CD14-positive monocyte (primary cell): ENCODE results near the gene MX2. TPM values are rescaled to one million over a fixed set of nuclear protein-coding genes. Genes with fewer than 3 reads are reported as not detected.
"Not testable (repeated sequence)": the region's sequence is repeated elsewhere in the genome, so short reads cannot be mapped to it uniquely, and the experiment has no call there.

Experiments
- DNase-seq, 3 donors: peaks; one replicate each; pipeline ENCODE4 v3.0.0-alpha.2; 2011 to 2022
- H2AFZ ChIP-seq: 2 replicates; pipeline ENCODE4 v1.6.0; 2012; ENCODE audit warnings: mild to moderate bottlenecking, low read depth, low read length, inconsistent platforms; ENCODE audit not compliant: insufficient read depth, poor library complexity, severe bottlenecking
- H3K27ac ChIP-seq, 2 donors: 1 replicate in 1 of 2; 2 replicates in 1 of 2; pipeline ENCODE4 v1.5.1; 2012 to 2013; ENCODE audit warnings: low read length in 2 of 2, control low read depth in 1 of 2, inconsistent platforms in 1 of 2, low read depth in 1 of 2, mild to moderate bottlenecking in 1 of 2
- H3K27me3 ChIP-seq, 2 donors: one replicate each; pipeline versions ENCODE4 v1.6.0 to v1.6.1; 2011 to 2013; ENCODE audit warnings: low read length in 2 of 2; ENCODE audit not compliant: control insufficient read depth in 2 of 2, insufficient read depth in 2 of 2
- H3K36me3 ChIP-seq, 2 donors: replicated peaks in 1 of 2; 1 replicate in 1 of 2; 2 replicates in 1 of 2; pipeline versions ENCODE4 v1.5.1 to v1.6.1; 2012 to 2013; ENCODE audit warnings: low read length in 2 of 2, control low read depth in 1 of 2, inconsistent platforms in 1 of 2, mild to moderate bottlenecking in 1 of 2; ENCODE audit not compliant: insufficient read depth in 2 of 2, control insufficient read depth in 1 of 2
- H3K4me1 ChIP-seq, 2 donors: 1 replicate in 1 of 2; 2 replicates in 1 of 2; pipeline versions ENCODE4 v1.5.1 to v1.6.1; 2012 to 2013; ENCODE audit warnings: low read length in 2 of 2, control low read depth in 1 of 2, inconsistent platforms in 1 of 2, mild to moderate bottlenecking in 1 of 2, moderate library complexity in 1 of 2; ENCODE audit not compliant: insufficient read depth in 2 of 2, control insufficient read depth in 1 of 2
- H3K4me2 ChIP-seq: replicated peaks from 2 replicates; pipeline ENCODE3; 2012; ENCODE audit warnings: low read length, moderate library complexity, mild to moderate bottlenecking; ENCODE audit not compliant: poor library complexity, severe bottlenecking; ENCODE audit errors: extremely low read depth
- H3K4me3 ChIP-seq, 3 experiments: fragments of 200-600 bp in 1 of 3; sonication (generic) in 1 of 3; replicated peaks in 1 of 3; 1 replicate in 2 of 3; 2 replicates in 1 of 3; pipeline ENCODE4 v1.5.1; 2011 to 2013; ENCODE audit warnings: low read length in 3 of 3, mild to moderate bottlenecking in 3 of 3, control low read depth in 2 of 3, low read depth in 2 of 3, inconsistent platforms in 1 of 3, moderate library complexity in 1 of 3
- H3K79me2 ChIP-seq: 2 replicates; pipeline ENCODE4 v1.6.0; 2012; ENCODE audit warnings: mild to moderate bottlenecking, control low read depth, inconsistent platforms, low read length, moderate library complexity; ENCODE audit not compliant: insufficient read depth
- H3K9ac ChIP-seq: 2 replicates; pipeline ENCODE4 v1.6.0; 2017; ENCODE audit warnings: low read length, mild to moderate bottlenecking; ENCODE audit not compliant: insufficient read depth, poor library complexity, severe bottlenecking
- H3K9me3 ChIP-seq, 2 donors: replicated peaks in 1 of 2; 1 replicate in 1 of 2; 2 replicates in 1 of 2; pipeline versions ENCODE4 v1.5.1 to v1.6.1; 2012 to 2013; ENCODE audit warnings: low read length in 2 of 2, control low read depth in 1 of 2; ENCODE audit not compliant: control insufficient read depth in 1 of 2, insufficient read depth in 1 of 2
- H4K20me1 ChIP-seq: 2 replicates; pipeline ENCODE4 v1.6.0; 2012; ENCODE audit warnings: mild to moderate bottlenecking, low read length, control low read depth, moderate library complexity; ENCODE audit not compliant: insufficient read depth
- H3K27ac Mint-ChIP-seq, 7 donors: one replicate each; pipeline ENCODE4 v1.8.0; 2020; ENCODE audit warnings: mild to moderate bottlenecking in 7 of 7, mixed read lengths in 7 of 7, moderate library complexity in 6 of 7, inconsistent platforms in 2 of 7
- H3K27me3 Mint-ChIP-seq, 3 donors: one replicate each; pipeline ENCODE4 v1.8.0; 2021 to 2022; ENCODE audit warnings: low read depth in 3 of 3, mild to moderate bottlenecking in 3 of 3, mixed read lengths in 3 of 3, moderate library complexity in 3 of 3, inconsistent platforms in 1 of 3
- H3K36me3 Mint-ChIP-seq, 2 donors: one replicate each; pipeline ENCODE4 v1.8.0; 2020; ENCODE audit warnings: mixed read lengths in 2 of 2, inconsistent platforms in 1 of 2, mild to moderate bottlenecking in 1 of 2
- H3K4me1 Mint-ChIP-seq: one replicate; pipeline ENCODE4 v1.8.0; 2020; ENCODE audit warnings: mild to moderate bottlenecking, mixed read lengths
- H3K4me3 Mint-ChIP-seq, 2 donors: one replicate each; pipeline ENCODE4 v1.8.0; 2020; ENCODE audit warnings: mild to moderate bottlenecking in 2 of 2, mixed read lengths in 2 of 2, moderate library complexity in 1 of 2
- H3K9me3 Mint-ChIP-seq, 7 donors: one replicate each; pipeline ENCODE4 v1.8.0; 2020 to 2022; ENCODE audit warnings: mixed read lengths in 7 of 7, mild to moderate bottlenecking in 6 of 7, moderate library complexity in 6 of 7, inconsistent platforms in 2 of 7
- WGBS: methylation state at CpG from one replicate; pipeline ENCODE4 v1.1.5; 2013; ENCODE audit warnings: missing lambda C conversion rate; ENCODE audit not compliant: insufficient coverage; 5-methylcytosine and 5-hydroxymethylcytosine counted together
- intact Hi-C, 2 donors: fragments of 100-400 bp; cut with micrococcal nuclease; formaldehyde crosslinking; loops; one replicate each; pipeline versions ENCODE4 v1.15.0 to v1.15.1; 2023
- polyA plus RNA-seq, 3 donors: library from polyadenylated mRNA; depleted of rRNA in 1 of 3; unstranded in 2 of 3; stranded (reverse) in 1 of 3; fragments of 300-500 nt in 2 of 3; fragments of >200 nt in 1 of 3; fragmentation: Illumina TruSeq in 2 of 3; gene quantifications; 1 replicate in 2 of 3; 2 replicates in 1 of 3; pipeline ENCODE4 v1.2.3, GENCODE V29; 2012 to 2021
- TF ChIP-seq, protein P1 (sequence below): fragments of 200-600 bp; IDR thresholded peaks from one replicate; pipeline ENCODE4 v1.8.0; 2022; ENCODE audit warnings: antibody characterized with exemption, mild to moderate bottlenecking

The MX2 gene
- polyA plus RNA-seq, 3 donors = 43.1 to 79.4 (median 50.3) TPM

DNA sequence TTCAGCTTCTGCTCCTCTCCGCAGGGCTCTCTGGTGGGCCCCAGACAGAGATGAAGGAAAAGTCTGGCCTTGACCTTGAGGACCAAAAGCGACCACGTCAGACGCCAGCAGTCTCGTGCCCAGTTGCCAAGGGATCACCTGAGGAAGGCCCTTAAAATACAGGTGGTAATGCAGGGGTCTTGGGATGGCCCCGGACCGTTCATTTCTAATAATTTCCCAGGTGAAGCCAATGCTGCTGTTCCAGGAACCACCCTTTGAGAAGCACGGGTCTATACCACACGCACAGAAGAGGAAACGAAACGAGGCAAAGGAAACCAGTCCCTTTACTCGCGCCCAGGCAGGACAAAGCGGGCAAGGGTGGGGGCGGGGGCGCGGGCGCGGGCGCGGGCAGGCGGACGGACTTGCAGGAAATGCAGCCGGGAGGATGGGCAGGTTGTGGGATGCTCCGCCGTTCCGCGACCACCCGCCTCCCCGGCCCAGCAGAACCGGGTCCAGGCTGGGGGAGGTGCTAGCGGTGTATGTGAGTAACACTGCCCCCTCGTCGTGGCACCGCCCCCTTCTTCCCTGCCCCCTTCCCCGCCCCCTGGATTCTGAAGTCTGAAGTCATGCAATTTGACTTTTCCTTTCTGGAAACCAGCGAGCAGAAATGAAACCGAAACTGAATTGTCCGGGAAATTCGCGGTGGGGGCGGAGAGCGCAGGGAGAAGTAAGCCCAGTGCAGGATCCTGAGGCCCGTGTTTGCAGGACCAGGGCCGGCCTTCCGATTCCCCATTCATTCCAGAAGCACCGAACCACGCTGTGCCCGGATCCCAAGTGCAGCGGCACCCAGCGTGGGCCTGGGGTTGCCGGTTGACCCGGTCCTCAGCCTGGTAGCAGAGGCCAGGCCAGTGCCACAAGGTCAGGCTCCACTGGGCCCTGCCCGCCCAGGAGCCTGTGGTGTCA, 58.4 kb downstream of the MX2 start:
- Mint-ChIP-seq H3K9me3 (peaks cover 0 to 6% (median 4%) of the 10 kb centered on the region in 7 donors), H3K36me3 (peaks cover 3 to 7% of the 10 kb centered on the region in 2 donors), H3K4me1 (peaks cover 59% of the 10 kb centered on the region), H3K27me3 (peaks cover 0 to 5% (median 1%) of the 10 kb centered on the region in 3 donors), H3K4me3 (peak overlapping the region; percentile 79 to 90), H3K27ac (peak overlapping the region; percentile 82 to 94 (median 90))
- DNase-seq = peak; percentile 70 to 80 (median 78)
- intact Hi-C loops = loop anchor here in 1 of 2 donors (2.0 kb wide), 1 partner anchor 57 kb away; the partner anchor contains the start of gene MX2
- Histone ChIP-seq H2AFZ (peak overlapping the region; percentile 75), H3K36me3 (no peaks in the 10 kb centered on the region), H3K27ac (peak overlapping the region; percentile 55 to 86), H3K9ac (peak overlapping the region; percentile 58), H3K4me3 (peak overlapping the region; percentile 49 to 75 (median 61)), H3K79me2 (no peaks in the 10 kb centered on the region), H3K4me1 (peaks cover 43 to 51% of the 10 kb centered on the region in 2 donors), H3K4me2 (peak overlapping the region; percentile 77), H3K27me3 (no peaks in the 10 kb centered on the region), H4K20me1 (no peaks in the 10 kb centered on the region), H3K9me3 (no peaks in the 10 kb centered on the region)
- 8% methylated on average over 31 of the region's 54 CpGs for WGBS
- TF ChIP-seq, protein P1, sequence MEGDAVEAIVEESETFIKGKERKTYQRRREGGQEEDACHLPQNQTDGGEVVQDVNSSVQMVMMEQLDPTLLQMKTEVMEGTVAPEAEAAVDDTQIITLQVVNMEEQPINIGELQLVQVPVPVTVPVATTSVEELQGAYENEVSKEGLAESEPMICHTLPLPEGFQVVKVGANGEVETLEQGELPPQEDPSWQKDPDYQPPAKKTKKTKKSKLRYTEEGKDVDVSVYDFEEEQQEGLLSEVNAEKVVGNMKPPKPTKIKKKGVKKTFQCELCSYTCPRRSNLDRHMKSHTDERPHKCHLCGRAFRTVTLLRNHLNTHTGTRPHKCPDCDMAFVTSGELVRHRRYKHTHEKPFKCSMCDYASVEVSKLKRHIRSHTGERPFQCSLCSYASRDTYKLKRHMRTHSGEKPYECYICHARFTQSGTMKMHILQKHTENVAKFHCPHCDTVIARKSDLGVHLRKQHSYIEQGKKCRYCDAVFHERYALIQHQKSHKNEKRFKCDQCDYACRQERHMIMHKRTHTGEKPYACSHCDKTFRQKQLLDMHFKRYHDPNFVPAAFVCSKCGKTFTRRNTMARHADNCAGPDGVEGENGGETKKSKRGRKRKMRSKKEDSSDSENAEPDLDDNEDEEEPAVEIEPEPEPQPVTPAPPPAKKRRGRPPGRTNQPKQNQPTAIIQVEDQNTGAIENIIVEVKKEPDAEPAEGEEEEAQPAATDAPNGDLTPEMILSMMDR = no peak

DNA sequence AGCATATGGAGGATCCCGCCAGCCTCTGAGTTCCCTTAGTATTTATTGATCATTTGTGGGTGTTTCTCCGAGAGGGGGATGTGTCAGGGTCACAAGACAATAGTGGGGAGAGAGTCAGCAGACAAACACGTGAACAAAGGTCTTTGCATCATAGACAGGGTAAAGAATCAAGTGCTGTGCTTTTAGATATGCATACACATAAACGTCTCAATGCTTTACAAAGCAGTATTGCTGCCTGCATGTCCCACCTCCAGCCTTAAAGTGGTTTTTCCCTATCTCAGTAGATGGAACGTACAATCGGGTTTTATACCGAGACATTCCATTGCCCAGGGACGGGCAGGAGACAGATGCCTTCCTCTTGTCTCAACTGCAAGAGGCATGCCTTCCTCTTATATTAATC, 59.2 kb downstream of the MX2 start:
- H3K36me3 Mint-ChIP-seq, H3K27me3 ChIP-seq, H3K9me3 ChIP-seq, H3K79me2 ChIP-seq, DNase-seq, H3K9me3 Mint-ChIP-seq, H3K36me3 ChIP-seq, H4K20me1 ChIP-seq, H3K27me3 Mint-ChIP-seq: not testable (repeated sequence)
- intact Hi-C loops = loop anchor here in 1 of 2 donors (2.0 kb wide), 1 partner anchor 58 kb away; the partner anchor contains the start of gene MX2
- H3K4me3 Mint-ChIP-seq = peak overlapping the region; percentile 79 to 90
- H3K4me1 ChIP-seq = peaks cover 48 to 57% of the 10 kb centered on the region in 2 donors
- H3K4me3 ChIP-seq = peak overlapping the region in 2 of 3 experiments; percentile 49 to 75
- peak overlapping the region; percentile 75 for H2AFZ ChIP-seq
- H3K4me1 Mint-ChIP-seq = peaks cover 63% of the 10 kb centered on the region
- H3K27ac ChIP-seq = peak overlapping the region; percentile 55 to 86
- H3K9ac ChIP-seq = peak overlapping the region; percentile 58
- WGBS = no CpG with 5 or more reads among the region's 8 CpGs
- H3K4me2 ChIP-seq = peak overlapping the region; percentile 77
- H3K27ac Mint-ChIP-seq = peak overlapping the region; percentile 24 to 94 (median 90)
